ENCODE measurements around the gene ADGRG2. TPM values are rescaled to one million over a fixed set of nuclear protein-coding genes. Genes with fewer than 3 reads are reported as not detected.

The ADGRG2 gene
- total RNA-seq, 1 experiment from 2014 or later = 7.6 TPM

DNA sequence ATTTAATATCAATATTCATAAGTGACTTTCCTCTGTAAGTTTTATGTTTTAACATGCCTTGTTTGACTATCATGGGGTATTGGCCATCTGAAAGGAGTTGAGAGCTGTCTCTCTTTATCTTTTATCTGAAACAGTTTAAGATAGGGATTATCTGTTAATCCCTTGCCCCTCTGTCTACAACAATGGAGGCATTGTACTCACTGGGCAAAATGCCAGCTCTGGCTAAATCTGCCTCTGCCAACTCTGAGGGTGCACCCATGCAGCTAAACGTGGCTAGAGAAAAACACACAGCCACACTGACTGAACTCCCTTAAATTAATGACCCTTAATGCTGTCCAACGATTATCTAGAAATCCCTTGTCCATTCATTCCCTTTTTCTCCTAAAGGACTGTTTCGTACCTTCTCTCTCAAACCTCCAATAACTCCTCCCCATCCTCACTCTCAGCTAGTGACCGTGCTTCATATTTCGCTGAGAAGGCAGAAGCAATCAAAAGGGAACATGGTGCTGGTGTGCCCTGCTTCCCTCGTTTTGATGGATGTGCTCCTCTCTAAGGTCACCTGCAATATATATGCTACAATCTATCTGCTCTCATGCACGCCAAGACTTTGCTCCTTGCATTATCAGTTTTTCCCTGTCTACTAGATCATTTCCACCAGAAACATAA lies 148.6 kb downstream of the ADGRG2 start:
- no peak for DNase-seq

DNA sequence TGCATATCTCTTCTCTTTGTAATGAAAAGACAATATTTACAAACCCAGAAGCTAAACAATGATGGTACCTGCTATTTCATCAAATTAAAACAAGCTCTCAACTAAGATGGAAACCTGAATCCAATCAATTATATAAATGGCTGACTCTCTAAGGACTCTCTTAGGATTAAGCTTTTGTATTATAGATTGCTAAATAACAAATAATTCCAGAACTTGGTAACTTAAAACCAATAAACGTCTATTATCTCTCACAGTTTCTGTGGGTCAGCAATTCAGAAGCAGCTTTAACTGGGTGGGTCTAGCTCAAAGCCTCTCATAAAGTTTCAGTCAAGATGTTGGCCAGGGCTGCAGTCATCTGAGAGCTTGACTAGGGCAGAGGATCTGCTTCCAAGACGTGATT lies 150.8 kb downstream of the ADGRG2 start:
- H3K4me3 ChIP-seq (ENCODE audit: insufficient read depth, low read depth, low read length) = no peak overlapping the region

More for the DNA sequence above, 148.6 kb downstream of the ADGRG2 start:
- no peak overlapping the region for H3K4me3 ChIP-seq (ENCODE audit: insufficient read depth, low read depth, low read length)
- no peaks in the 10 kb centered on the region for H3K27me3 ChIP-seq (ENCODE audit: control insufficient read depth, insufficient read depth, low read length)
- no peaks in the 10 kb centered on the region for H3K36me3 ChIP-seq (replicated peaks; ENCODE audit: control insufficient read depth, insufficient read depth, low read length)

DNA sequence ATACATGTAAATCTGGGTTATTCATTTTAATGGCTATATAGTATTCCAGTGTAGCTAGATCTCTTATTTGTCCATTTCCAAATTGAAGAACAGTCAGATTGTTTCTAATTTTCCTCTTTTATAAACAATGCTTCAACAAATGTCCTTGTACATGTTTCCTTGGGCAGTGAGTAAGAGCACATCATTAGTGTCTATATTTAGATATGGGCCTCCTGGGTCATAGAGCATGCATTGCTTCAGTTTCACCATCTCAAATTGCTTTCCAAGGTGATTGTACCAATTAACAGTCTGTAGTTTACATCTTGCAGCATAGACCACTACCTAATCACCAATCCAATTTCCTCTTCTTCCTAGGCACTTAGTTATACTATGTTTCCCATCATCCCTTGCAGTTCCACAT lies 151.8 kb downstream of the ADGRG2 start:
- DNase-seq = no peak
- Histone ChIP-seq H3K27me3 (ENCODE audit: control insufficient read depth, insufficient read depth, low read length) (no peaks in the 10 kb centered on the region), H3K4me3 (ENCODE audit: insufficient read depth, low read depth, low read length) (no peak overlapping the region), H3K36me3 (replicated peaks; ENCODE audit: control insufficient read depth, insufficient read depth, low read length) (no peaks in the 10 kb centered on the region)

More for the DNA sequence above, 150.8 kb downstream of the ADGRG2 start:
- H3K36me3 ChIP-seq (replicated peaks; ENCODE audit: control insufficient read depth, insufficient read depth, low read length) = no peaks in the 10 kb centered on the region
- H3K27me3 ChIP-seq (ENCODE audit: control insufficient read depth, insufficient read depth, low read length) = no peaks in the 10 kb centered on the region
- DNase-seq = no peak

DNA sequence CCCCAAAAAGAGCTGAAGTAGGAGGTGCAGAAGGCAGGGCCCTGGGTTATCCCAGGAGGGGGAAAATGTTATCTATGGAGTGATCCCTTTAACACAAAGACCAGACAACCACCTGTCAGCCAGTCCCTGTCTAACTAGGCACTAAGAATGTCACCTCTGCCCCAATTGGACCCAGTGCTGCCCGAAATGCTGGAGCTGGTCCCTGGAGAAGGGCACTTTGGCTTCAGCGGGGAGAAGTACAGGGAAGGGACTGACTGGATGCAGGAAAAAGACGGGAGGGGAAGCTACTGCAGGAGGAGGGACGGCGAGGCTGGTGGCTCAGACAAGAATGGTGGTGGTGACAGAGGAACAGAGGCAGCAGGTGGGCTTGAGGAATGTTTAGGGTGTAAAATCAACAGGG lies 155.6 kb downstream of the ADGRG2 start:
- H3K36me3 ChIP-seq (replicated peaks; ENCODE audit: control insufficient read depth, insufficient read depth, low read length) = no peaks in the 10 kb centered on the region

DNA sequence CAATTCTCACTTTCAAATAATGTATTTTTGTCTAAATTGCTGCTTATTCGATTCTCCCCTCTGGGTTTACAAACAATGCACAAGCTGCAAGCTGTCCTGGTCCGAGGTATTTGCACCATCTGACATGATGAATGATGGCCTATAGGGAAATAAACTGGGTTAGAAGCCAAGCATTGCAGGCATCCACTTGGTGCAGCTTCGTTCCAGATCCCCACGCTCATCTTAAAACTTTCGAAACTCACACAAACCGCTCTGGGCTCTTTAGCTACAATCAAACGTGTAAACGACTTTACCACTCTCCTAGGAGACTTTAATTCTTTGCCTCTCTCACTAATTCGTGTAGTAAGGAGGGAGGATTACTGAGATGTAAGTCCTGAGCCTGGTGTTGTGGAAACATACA lies 157.4 kb downstream of the ADGRG2 start:
- H3K27me3 ChIP-seq (ENCODE audit: control insufficient read depth, insufficient read depth, low read length) = no peaks in the 10 kb centered on the region
- H3K4me3 ChIP-seq (ENCODE audit: insufficient read depth, low read depth, low read length) = no peak overlapping the region
- no peaks in the 10 kb centered on the region for H3K36me3 ChIP-seq (replicated peaks; ENCODE audit: control insufficient read depth, insufficient read depth, low read length)

More for the DNA sequence above, 155.6 kb downstream of the ADGRG2 start:
- no peak for DNase-seq
- Histone ChIP-seq H3K4me3 (ENCODE audit: insufficient read depth, low read depth, low read length) (no peak overlapping the region), H3K27me3 (ENCODE audit: control insufficient read depth, insufficient read depth, low read length) (no peaks in the 10 kb centered on the region)

DNA sequence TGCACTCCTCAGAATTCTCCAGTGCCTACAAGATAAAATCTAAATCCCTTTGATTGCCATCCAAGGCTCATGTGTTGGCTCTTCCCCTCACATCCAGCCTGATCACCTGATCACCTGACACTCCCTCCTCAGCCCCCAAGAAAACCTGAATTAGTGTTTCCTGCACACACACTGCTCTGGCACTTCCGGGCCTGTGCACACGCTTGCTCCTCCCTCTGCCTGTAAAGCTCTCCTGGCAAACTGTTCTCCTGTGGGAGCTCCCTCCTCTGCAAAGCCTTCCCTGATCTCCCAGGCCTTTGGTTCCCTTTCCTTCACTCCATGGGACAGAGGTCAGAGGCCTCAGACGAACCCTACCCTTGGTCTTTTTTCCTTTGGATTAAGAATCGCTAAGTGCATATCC lies 158.2 kb downstream of the ADGRG2 start:
- no peak overlapping the region for H3K4me3 ChIP-seq (ENCODE audit: insufficient read depth, low read depth, low read length)
- H3K36me3 ChIP-seq (replicated peaks; ENCODE audit: control insufficient read depth, insufficient read depth, low read length) = no peaks in the 10 kb centered on the region
- no peak for DNase-seq
- H3K27me3 ChIP-seq (ENCODE audit: control insufficient read depth, insufficient read depth, low read length) = no peaks in the 10 kb centered on the region

More for the DNA sequence above, 157.4 kb downstream of the ADGRG2 start:
- DNase-seq = no peak

DNA sequence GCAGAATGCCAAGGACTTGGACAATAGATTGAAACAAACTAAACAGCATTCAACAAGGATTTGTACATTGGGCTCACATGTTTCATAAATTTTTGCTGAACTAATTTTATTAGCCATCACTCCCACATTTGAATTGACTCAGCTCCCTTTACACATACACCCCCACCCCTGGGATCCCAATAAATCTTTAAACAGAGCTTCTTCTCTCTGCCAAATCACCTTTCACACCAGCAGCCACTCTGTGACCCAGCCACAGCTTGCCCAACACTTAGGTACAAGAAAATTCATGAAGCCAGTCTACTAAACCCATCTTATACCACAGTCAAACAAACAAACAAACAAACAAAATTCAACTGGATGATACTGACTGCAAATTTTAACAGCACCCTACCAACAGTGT lies 159.9 kb downstream of the ADGRG2 start:
- Histone ChIP-seq H3K27me3 (ENCODE audit: control insufficient read depth, insufficient read depth, low read length) (no peaks in the 10 kb centered on the region), H3K4me3 (ENCODE audit: insufficient read depth, low read depth, low read length) (no peak overlapping the region), H3K36me3 (replicated peaks; ENCODE audit: control insufficient read depth, insufficient read depth, low read length) (no peaks in the 10 kb centered on the region)
- DNase-seq = no peak

DNA sequence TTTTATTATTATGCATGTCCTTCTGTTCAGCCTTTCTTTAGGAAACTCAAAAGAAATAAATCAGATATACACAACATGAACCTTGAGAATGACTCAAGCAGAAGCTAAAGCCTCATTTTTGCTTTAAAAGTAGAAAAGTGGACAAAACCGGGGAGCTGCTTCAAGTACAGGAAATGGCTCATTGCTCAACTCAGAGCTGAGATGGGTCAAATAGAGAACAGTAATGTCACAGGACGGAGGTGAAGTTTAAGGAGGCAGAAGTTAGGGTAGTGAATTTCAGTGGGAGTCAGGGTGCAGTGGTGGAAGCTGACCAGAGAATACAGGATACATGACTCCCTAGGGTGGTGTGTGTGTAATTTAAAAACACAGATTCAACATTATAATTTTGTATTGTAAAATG lies 160.6 kb downstream of the ADGRG2 start:
- no peaks in the 10 kb centered on the region for H3K27me3 ChIP-seq (ENCODE audit: control insufficient read depth, insufficient read depth, low read length)
- no peak overlapping the region for H3K4me3 ChIP-seq (ENCODE audit: insufficient read depth, low read depth, low read length)
- H3K36me3 ChIP-seq (replicated peaks; ENCODE audit: control insufficient read depth, insufficient read depth, low read length) = no peaks in the 10 kb centered on the region
- DNase-seq = no peak

DNA sequence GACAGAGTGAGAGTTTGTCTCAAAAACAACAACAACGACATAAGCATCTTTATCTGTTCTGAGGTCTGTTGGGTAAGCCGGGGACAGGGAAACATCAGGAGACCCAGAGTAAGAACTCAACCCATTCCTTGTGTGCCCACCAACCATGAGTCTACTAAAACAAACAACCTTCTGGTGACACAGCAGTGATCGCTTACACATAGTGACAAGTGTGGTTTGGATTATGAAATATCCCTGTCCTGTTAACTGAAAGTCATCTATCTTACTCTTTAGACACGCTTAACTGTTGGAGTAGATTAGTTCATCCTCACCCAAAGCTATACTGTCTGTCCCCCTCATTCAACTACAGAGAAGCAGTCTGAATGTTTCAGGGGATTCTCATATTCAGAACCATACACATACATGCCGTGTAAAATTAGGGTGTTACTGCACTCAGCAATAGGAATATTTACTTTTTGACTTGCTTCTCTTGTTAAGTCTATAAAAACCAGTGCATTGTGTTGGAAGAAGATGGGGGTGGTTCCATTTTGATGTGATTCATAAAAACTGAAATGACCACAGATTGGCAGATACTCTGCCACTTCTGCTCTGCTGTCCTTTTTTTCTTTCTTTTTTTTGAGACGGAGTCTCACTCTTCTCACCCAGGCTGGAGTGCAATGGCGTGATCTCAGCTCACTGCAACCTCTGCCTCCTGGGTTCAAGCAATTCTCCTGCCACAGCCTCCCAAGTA lies 165.8 kb downstream of the ADGRG2 start:
- Histone ChIP-seq H3K27me3 (ENCODE audit: control insufficient read depth, insufficient read depth, low read length) (no peaks in the 10 kb centered on the region), H3K36me3 (replicated peaks; ENCODE audit: control insufficient read depth, insufficient read depth, low read length) (no peaks in the 10 kb centered on the region), H3K4me3 (ENCODE audit: insufficient read depth, low read depth, low read length) (no peak overlapping the region)
- DNase-seq = no peak

DNA sequence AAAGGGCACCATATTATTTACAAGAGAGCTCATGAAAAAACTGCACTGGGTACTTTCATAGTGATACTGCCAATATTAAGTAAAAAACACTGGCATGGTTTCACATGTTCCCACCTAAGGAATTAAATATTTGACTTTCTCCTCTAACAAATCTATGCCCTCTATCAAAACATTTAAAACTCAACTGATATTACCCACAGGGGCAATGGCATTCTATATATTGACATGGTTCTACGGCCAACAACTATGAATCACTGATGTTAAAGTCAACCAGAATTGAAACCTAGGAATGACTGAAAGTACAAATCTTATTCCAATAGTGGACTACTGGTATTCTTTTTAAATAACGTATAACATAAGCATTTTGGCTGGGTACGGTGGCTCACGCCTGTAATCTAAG lies 166.6 kb downstream of the ADGRG2 start:
- H3K27me3 ChIP-seq (ENCODE audit: control insufficient read depth, insufficient read depth, low read length) = no peaks in the 10 kb centered on the region
- H3K36me3 ChIP-seq (replicated peaks; ENCODE audit: control insufficient read depth, insufficient read depth, low read length) = peaks cover 2% of the 10 kb centered on the region; the same call in 1 of the 2 replicates
- no peak for DNase-seq
- H3K4me3 ChIP-seq (ENCODE audit: insufficient read depth, low read depth, low read length) = no peak overlapping the region

DNA sequence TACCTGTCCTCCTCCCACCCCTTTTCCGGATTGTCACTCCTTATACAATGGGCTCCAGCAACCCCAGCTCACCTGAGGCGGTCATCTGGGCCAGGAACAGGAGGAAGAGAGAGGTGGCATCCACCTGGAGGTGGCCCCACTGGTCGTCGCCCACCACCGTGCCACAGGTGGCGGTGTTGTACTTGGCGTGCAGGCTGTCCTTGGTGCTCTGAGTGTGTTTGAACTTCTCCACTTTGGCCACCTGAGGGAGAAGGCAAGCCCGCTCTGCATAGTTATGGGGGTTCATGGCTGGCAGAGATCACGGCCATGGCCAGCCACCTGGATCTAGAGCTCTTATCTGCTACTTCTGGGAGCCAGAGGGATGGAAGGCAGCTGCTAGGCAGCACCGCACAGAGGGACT lies 171.2 kb downstream of the ADGRG2 start:
- Histone ChIP-seq H3K36me3 (replicated peaks; ENCODE audit: control insufficient read depth, insufficient read depth, low read length) (peaks cover 5% of the 10 kb centered on the region), H3K4me3 (ENCODE audit: insufficient read depth, low read depth, low read length) (no peak overlapping the region), H3K27me3 (ENCODE audit: control insufficient read depth, insufficient read depth, low read length) (no peaks in the 10 kb centered on the region)
- DNase-seq = peak; percentile 65

DNA sequence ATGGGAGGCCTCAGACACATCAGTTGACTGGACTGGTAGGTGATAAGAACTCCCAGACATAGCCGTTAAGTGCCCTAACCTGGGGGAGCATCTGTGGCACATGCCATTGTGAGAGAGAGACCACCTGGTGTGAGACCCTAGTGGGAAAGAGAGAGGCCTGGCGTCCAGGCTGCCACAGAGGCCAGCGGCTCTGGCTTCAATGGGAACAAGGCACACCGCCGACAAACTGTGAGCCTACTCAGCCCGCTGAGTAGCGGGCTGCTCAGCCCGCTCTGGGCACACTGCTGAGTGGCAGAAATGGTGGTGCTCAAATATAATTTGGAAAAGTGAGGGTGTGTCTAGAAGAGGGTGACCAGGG lies 172.3 kb downstream of the ADGRG2 start:
- Histone ChIP-seq H3K4me3 (ENCODE audit: insufficient read depth, low read depth, low read length) (no peak overlapping the region), H3K36me3 (replicated peaks; ENCODE audit: control insufficient read depth, insufficient read depth, low read length) (peaks cover 5% of the 10 kb centered on the region), H3K27me3 (ENCODE audit: control insufficient read depth, insufficient read depth, low read length) (no peaks in the 10 kb centered on the region)
- DNase-seq = no peak

DNA sequence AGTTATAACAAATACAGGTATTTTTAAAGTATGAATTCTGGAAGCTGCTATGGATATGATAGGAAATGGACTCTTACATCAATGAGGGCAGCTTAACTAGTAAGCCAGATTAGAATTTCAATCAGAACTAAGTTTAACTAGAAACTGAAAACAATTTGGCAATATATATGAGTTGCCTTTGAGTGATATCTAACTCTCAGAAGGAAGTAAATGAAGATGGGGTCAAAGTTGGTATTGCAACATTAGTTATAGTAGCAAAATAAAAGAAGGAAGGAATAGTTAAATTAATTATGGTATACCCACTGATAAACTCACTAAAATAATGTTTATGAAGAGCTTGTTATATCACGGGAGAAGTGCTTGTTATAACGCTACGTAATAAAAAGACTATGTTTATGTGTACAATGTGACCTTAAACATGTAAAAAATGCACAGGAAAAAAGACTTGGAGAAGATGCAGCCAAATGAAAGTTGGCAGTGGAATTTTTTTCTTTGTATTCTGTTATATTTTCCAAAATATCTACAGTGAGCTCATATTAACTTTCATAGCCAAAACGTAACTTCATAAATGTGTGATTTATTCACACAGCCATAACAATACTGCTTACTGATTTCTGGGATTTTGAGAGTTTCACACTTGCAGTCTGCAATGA lies 172.9 kb downstream of the ADGRG2 start:
- no peaks in the 10 kb centered on the region for H3K27me3 ChIP-seq (ENCODE audit: control insufficient read depth, insufficient read depth, low read length)
- H3K36me3 ChIP-seq (replicated peaks; ENCODE audit: control insufficient read depth, insufficient read depth, low read length) = peaks cover 5% of the 10 kb centered on the region
- DNase-seq = no peak
- no peak overlapping the region for H3K4me3 ChIP-seq (ENCODE audit: insufficient read depth, low read depth, low read length)

DNA sequence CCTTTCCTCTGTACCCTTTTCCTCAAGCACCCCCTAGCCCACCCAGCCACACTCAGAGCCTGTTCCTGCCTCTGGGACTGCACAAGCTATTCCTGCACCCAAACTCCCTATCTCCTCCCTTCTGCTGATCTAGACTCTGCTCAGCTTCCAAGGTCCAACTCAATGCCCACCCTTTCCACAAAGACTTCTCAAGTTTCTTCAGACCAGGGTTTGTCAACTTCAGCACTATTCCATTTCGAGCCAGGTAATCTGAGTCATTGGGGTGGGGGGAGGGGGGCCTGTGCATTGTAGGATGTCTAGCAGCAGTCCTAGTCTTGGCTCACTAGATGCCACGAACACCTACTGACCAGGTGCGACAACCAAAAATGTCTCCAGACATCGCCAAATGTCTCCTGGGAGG lies 175.7 kb downstream of the ADGRG2 start:
- no peak overlapping the region for H3K4me3 ChIP-seq (ENCODE audit: insufficient read depth, low read depth, low read length)
- H3K36me3 ChIP-seq (replicated peaks; ENCODE audit: control insufficient read depth, insufficient read depth, low read length) = peaks cover 6% of the 10 kb centered on the region
- DNase-seq = no peak
- H3K27me3 ChIP-seq (ENCODE audit: control insufficient read depth, insufficient read depth, low read length) = no peaks in the 10 kb centered on the region

DNA sequence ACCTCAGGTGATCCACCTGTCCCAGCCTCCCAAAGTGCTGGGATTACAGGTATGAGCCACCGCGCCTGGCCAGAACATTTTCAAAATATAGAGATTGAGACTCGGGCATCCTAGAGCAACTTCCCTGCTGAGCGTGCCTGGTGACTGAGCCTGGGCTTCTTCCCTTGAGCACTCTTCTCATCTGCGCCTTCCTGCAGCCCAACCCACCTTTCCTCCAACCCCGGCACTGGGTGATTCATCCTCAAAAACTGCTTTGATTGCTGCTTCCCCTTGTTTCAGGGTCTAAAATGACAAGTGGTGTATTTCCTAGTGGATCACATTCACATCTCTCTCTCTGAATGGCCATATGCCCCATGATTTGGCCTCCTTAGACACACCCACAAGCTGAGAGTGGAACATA lies 176.1 kb downstream of the ADGRG2 start:
- Histone ChIP-seq H3K36me3 (replicated peaks; ENCODE audit: control insufficient read depth, insufficient read depth, low read length) (peaks cover 7% of the 10 kb centered on the region), H3K27me3 (ENCODE audit: control insufficient read depth, insufficient read depth, low read length) (no peaks in the 10 kb centered on the region), H3K4me3 (ENCODE audit: insufficient read depth, low read depth, low read length) (no peak overlapping the region)
- no peak for DNase-seq
